Measurements from ENCODE around the gene TTC21A.

Gene TTC21A

DNA sequence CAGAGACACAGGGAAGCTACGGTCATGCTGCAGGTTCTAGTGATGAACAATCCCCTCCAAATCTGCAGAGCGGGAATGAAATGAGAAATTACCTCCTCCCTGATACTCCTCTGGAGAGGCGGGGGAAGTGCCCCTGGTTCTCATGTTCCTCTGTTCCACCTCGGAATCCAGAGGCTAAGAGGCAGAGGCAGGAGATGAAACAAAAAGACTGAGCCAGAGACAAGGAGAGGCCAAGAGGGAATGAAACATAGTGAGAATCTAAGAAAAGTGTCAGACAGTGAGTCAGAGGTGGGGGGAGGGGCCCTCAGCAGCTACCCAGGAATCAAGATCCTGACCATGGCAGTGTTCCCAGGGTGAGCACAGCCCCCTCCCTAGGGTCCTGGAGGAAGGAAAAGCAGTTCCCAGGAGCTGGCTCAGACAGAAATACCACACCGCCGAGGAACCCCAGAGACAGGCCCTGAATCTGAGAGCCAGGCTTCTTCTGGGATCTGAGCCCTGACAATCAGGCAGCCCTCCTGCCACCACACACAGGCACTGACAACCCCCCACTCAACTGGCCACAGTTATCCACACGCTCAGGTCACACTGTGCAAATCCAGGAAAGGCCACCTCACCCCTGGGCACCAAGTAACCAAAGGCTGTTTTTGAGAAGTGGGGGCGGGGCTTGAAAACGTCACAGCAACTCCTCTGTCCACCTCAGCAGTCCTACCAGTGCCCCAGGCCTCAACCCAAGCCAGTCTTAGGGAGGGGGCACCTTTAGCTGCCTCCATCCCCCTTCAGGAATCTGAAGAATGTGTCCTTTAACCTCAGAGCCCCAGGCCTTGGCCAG is 43.5 kb downstream of the TTC21A start:
- H3K9me2 ChIP-seq (replicated peaks; ENCODE audit: insufficient read depth, low read length): no peaks in the 10 kb centered on the region
- H3K27ac ChIP-seq (ENCODE audit: low read length): peak overlapping the region; percentile 90; the same call in 1 of the 2 replicates
- H4K20me1 ChIP-seq (ENCODE audit: insufficient read depth, low read length): no peaks in the 10 kb centered on the region
- H2AFZ ChIP-seq (ENCODE audit: low read length): no peak overlapping the region
- TF ChIP-seq, protein P1, sequence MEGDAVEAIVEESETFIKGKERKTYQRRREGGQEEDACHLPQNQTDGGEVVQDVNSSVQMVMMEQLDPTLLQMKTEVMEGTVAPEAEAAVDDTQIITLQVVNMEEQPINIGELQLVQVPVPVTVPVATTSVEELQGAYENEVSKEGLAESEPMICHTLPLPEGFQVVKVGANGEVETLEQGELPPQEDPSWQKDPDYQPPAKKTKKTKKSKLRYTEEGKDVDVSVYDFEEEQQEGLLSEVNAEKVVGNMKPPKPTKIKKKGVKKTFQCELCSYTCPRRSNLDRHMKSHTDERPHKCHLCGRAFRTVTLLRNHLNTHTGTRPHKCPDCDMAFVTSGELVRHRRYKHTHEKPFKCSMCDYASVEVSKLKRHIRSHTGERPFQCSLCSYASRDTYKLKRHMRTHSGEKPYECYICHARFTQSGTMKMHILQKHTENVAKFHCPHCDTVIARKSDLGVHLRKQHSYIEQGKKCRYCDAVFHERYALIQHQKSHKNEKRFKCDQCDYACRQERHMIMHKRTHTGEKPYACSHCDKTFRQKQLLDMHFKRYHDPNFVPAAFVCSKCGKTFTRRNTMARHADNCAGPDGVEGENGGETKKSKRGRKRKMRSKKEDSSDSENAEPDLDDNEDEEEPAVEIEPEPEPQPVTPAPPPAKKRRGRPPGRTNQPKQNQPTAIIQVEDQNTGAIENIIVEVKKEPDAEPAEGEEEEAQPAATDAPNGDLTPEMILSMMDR (IDR thresholded peaks at IDR 0.05; ENCODE audit: low read length): no peak
- TF ChIP-seq EZH2 (optimal IDR thresholded peaks at IDR 0.05; ENCODE audit: low read depth, low read length) (no peak), EZH2phosphoT487 (IDR thresholded peaks at IDR 0.05; ENCODE audit: low read length) (no peak)
- H3K36me3 ChIP-seq (replicated peaks; ENCODE audit: insufficient read depth, low read length): no peaks in the 10 kb centered on the region; the same call in 1 of the 2 replicates
- peak; percentile 27 for DNase-seq
- peak overlapping the region; percentile 76 for H3K4me3 ChIP-seq (ENCODE audit: low read length)
- peaks cover 37% of the 10 kb centered on the region for H3F3A ChIP-seq (ENCODE audit: insufficient read depth, low read length)
- H3K4me1 ChIP-seq (ENCODE audit: low read length): peaks cover 49% of the 10 kb centered on the region
- peaks cover 69% of the 10 kb centered on the region for H3K79me2 ChIP-seq (ENCODE audit: low read length)
- no peaks in the 10 kb centered on the region for H3K27me3 ChIP-seq (replicated peaks; ENCODE audit: insufficient read depth, low read length)
- peak overlapping the region; percentile 87 for H3K4me2 ChIP-seq (ENCODE audit: low read depth, low read length)
- H3K9me3 ChIP-seq (replicated peaks; ENCODE audit: insufficient read depth, low read length): no peaks in the 10 kb centered on the region
- H3K9ac ChIP-seq (ENCODE audit: low read length): peak overlapping the region; percentile 98; the same call in 1 of the 2 replicates

DNA sequence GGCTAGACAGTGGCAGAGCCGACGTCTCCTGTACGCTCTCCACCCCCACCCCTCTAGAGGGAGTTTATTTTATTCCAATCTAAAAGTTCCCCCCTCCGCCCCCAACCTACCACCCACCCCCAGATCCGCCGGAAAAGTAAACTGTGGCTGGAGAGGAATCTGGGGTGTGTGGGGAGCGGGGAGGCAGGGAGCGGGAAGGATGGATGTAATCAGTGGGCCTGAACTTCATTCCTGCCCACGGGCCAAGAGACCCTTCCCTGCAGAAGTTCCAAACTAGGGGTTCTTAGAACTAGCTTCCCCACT is 46.4 kb downstream of the TTC21A start:
- Histone ChIP-seq H3K9me3 (replicated peaks; ENCODE audit: insufficient read depth, low read length) (no peaks in the 10 kb centered on the region), H3K4me3 (ENCODE audit: low read length) (peak overlapping the region; percentile 65), H3K9me2 (replicated peaks; ENCODE audit: insufficient read depth, low read length) (no peaks in the 10 kb centered on the region), H4K20me1 (ENCODE audit: insufficient read depth, low read length) (no peaks in the 10 kb centered on the region), H2AFZ (ENCODE audit: low read length) (peak overlapping the region; percentile 73; the same call in 1 of the 2 replicates), H3K4me1 (ENCODE audit: low read length) (peaks cover 27% of the 10 kb centered on the region), H3F3A (ENCODE audit: insufficient read depth, low read length) (peaks cover 25% of the 10 kb centered on the region), H3K79me2 (ENCODE audit: low read length) (peaks cover 40% of the 10 kb centered on the region), H3K36me3 (replicated peaks; ENCODE audit: insufficient read depth, low read length) (no peaks in the 10 kb centered on the region), H3K27me3 (replicated peaks; ENCODE audit: insufficient read depth, low read length) (no peaks in the 10 kb centered on the region), H3K27ac (ENCODE audit: low read length) (no peak overlapping the region), H3K9ac (ENCODE audit: low read length) (peak overlapping the region; percentile 66; the same call in 1 of the 2 replicates), H3K4me2 (ENCODE audit: low read depth, low read length) (peak overlapping the region; percentile 56; the same call in 1 of the 2 replicates)
- TF ChIP-seq EZH2phosphoT487 (IDR thresholded peaks at IDR 0.05; ENCODE audit: low read length) (no peak), EZH2 (optimal IDR thresholded peaks at IDR 0.05; ENCODE audit: low read depth, low read length) (no peak)
- TF ChIP-seq, protein P1 (IDR thresholded peaks at IDR 0.05; ENCODE audit: low read length): no peak
- no peak for DNase-seq

DNA sequence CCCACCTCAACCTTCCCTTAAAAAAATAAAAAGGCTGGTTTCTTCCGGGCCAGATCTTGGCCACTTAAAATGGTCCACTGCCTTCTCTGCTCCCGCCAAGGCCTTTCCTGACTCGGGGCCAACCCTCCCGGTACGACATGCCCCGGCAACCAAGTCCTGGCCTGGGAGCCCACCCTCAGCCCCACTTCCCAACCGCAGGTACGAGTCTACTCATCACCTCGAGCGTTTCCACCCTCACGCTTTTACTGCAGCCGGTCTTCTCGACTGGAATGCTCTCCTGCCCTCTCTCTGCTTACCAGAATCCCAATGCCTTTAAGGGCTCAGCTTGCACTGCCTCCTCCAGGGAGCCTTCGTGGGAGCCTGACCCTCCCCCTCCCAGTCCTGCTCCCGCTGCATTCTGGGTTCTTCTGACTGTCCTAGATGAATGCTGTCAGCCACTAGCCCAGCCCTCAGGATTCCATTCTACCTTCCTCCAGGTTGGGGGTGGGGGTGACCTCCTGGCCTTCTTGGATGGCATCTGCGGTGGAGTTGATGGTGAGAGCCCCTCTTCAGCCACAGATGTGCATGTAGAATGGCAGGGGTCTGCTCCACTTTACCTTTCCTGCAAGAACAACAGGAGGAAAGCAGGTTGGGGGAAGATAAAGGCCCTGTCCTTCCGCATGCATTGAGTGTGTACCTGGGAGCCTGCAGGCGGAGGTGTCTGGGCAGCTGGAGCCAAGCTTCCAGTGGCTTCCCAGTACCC is 47.0 kb downstream of the TTC21A start:
- Histone ChIP-seq H3K36me3 (replicated peaks; ENCODE audit: insufficient read depth, low read length) (no peaks in the 10 kb centered on the region), H3K9me2 (replicated peaks; ENCODE audit: insufficient read depth, low read length) (no peaks in the 10 kb centered on the region), H3K27ac (ENCODE audit: low read length) (no peak overlapping the region), H3K79me2 (ENCODE audit: low read length) (peaks cover 35% of the 10 kb centered on the region), H3K9me3 (replicated peaks; ENCODE audit: insufficient read depth, low read length) (no peaks in the 10 kb centered on the region), H2AFZ (ENCODE audit: low read length) (no peak overlapping the region), H3K4me3 (ENCODE audit: low read length) (no peak overlapping the region), H3K9ac (ENCODE audit: low read length) (no peak overlapping the region), H3K4me1 (ENCODE audit: low read length) (peaks cover 22% of the 10 kb centered on the region), H3K4me2 (ENCODE audit: low read depth, low read length) (no peak overlapping the region), H3F3A (ENCODE audit: insufficient read depth, low read length) (peaks cover 24% of the 10 kb centered on the region), H3K27me3 (replicated peaks; ENCODE audit: insufficient read depth, low read length) (no peaks in the 10 kb centered on the region), H4K20me1 (ENCODE audit: insufficient read depth, low read length) (no peaks in the 10 kb centered on the region)
- DNase-seq: no peak
- TF ChIP-seq EZH2phosphoT487 (IDR thresholded peaks at IDR 0.05; ENCODE audit: low read length) (no peak), EZH2 (optimal IDR thresholded peaks at IDR 0.05; ENCODE audit: low read depth, low read length) (no peak)
- TF ChIP-seq, protein P1 (IDR thresholded peaks at IDR 0.05; ENCODE audit: low read length): no peak
